GM18868 (cell line): Measurements from ENCODE around the gene CEND1.

ENCODE experiments used
- ATAC-seq: cut with Tn5 transposase; IDR thresholded peaks from one replicate; pipeline ENCODE4 v1.9.1; 2021; ENCODE audit warnings: mild to moderate bottlenecking, moderate library complexity; ENCODE audit not compliant: unreplicated experiment

CEND1 gene

DNA sequence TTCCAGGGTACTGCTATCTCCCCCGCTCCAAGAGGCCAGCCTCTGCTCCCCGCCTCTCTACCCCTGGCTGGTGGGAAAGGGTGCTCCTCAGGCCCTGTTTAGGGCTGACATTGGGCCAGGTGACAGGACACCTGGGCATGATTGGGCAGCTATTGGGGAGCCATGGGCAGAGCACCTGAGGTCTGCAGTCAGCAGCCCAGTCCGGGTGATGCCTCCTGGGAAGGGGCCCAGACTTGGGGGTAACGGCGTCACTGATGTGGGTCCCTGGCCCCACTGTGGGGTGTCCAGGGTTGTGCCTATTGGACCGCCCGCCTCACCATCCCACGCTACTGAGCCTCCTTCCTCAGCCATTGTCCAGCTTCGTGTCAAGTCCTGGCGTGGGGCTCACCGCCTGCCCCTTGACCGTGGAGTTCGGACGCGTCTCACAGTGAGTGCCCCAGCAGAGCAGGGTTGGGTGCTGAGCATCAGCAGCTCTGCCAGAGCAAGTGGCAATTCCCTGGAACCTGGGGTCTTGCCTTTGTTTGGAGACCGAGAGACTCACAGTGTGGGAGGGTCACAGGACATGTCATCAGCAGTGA is 9.8 kb downstream of the CEND1 start:
- no peak for ATAC-seq

DNA sequence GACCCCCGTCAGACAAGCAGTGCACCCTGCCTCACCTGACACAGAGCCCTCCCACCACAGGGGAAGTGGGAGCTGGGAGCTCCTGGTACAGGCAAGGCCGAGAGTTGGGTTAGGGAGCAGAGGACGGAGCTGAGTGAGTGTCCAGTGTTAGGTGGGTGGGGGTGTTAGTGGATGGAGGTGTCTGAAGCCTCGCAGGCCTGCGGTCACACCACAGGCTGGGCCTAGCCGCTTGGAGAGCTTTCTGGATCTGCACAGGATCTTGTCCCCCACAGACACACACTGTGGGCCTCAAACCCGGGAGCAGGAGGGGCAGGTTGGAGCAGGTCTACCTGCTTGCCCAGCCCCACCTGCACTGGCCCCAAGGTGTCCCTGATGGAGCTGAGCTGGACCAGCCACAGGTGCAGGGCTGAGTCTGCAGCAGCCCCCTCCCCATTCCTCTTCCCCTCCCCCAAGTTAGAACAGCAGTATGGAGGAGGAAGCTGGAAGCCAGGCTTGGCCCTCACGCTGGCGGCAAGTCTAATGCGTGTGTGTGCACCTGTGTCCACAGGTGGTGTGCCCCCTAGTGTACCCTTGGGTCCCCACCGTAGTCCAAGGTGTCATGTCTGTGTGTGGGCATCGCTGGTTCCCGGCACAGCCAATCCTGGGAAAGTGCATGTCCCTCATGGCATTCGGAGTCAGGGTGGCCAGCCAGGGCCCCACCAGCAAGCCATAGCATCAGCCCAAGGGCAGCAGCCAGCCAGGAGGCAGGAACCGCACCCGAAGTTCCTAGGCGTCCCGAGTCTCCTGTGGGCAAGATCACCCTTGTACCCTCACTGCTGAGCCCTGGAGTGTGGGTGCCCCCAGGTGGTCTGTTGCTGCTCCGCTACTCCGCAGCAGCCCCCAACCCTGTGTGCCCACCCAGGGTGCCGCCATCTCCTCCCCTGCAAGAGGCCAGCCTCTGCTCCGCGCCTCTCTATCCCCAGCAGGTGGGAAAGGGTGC is 10.6 kb downstream of the CEND1 start:
- ATAC-seq = no peak

DNA sequence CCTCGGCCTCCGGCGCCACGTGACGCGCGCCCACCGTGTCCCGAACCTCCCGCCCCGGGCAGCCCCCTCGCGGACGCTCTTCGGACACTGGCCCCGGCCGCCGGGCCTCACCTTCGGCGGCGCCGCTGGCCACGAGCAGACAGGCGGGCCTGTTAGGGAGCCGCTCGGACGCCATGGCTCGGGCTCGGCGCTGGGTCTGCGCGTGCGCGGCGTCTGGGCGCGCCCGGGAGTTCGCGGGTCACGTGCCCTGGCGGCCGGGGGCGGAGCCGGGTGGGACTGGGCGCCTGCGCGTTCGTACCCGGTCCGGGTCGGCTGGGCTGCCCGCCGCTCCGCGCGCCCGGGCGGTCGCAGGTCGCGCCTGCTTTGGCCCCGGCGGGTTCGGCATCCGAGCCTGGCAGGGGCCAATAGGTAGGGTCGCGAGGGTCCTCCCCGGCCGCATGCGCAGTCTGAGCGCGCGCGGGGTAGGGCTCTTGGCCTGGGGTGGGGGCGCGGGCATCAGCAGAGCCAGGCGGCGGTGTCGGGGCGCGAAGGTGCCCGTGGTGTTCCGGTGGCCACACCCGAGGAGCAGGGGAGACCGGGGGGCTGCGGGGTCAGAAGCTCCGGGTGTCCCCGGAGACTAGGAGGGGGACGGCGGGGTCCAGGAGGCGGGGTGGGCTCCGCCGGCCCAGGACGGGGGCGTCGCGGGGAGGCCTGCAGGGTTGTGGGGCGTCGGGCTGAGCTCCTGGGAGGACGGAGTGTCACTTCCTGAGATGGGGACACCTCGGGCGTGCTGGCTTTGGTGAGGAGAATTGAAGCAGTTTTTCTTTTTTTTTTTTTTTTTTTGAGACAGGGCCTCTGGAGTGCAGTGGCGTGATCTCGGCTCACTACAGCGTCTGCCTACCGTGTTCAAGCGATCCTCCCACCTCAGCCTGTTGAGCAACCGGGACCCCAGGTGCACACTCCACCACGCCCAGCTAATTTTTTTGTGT is 12.3 kb downstream of the CEND1 start, which contains the start of gene GATD1:
TSS of gene GATD1 (minus strand) at position 200 of the 968 bp plus-strand sequence. CDS start at position 175, 25 bp downstream.
- peak; percentile 78 for ATAC-seq

DNA sequence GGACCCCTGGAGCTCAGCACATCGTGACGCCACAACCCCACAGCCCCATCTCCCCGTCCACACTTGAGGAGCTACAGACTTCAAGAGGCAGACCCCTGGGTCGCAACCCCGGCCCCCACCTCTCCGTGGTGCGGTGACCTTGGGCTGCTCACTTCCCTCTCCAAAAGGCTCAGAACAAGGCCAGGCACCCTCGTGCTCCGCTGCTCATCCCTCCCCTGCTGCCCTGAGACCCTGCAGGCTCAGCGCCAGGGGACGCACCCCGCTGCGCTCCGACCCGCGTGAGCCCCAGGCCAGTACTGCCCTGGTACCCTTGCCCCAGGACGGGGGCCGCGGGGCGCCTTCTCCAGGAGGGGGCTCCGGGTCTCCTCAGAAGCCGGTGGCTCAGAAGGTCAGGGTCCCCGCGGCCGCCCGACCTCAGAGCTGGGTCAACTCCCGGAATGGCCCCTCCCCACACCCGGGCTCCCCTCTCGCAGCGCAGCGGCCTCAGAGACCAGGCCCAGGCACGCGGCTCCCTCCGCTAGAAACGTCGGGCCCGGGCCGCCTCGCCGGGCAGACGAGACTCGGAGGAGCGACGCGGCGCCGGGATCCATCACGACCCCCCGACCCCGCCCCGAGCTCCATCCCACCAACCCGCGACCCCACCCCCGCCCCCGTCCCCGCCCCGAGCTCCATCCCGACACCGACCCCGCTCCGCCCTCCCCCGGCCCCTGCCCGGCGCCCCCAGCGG is 13.2 kb downstream of the CEND1 start:
- peak; percentile 28 for ATAC-seq

DNA sequence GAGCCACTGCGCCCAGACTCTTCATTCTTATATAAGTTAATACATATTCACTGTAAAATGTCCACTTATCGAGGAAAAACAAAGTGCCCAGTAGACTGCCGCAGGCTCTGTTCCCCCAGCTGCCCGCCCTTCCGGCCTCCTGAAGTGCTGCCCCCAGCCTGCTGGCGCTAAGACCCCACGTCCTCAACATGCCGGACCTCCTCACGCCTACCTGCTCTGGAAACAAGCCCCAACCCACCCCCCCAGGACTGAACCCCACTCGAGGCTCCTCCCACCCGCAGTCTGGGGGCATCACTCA is 13.7 kb downstream of the CEND1 start:
- no peak for ATAC-seq

DNA sequence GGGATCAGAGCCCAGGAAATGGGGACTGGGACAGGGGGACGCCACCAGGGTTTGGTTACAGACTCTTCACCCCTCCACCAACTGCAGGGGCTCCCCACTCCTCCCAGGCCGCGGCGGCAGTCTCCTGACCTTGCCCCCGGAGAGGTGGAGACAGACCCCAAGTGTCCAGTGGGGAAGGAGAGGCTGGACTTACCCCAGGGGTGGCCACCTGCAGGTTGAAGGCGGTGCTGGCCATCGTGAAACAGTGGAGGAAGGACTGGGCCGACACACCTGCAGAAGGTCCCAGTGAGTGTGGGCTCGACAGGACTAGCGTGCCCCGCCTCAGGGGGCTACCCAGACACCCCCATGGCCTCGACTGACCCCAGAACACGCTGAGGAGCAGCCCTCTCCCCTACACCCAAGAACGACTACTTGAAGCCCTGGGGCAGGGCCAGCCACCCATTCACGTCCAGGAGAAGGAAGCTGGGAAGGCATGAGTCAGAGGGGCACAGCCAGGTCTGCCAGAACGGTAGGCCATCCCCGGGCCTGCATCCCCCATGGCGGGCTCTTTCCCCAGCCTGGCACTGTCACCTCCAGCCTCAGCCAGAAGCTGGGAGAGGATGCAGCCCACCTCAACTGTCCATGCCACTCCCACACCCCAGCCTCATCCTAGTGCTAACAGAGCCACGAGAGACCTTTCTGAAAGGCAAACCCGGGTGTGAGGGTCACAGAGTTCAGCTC is 14.9 kb downstream of the CEND1 start:
- no peak for ATAC-seq

DNA sequence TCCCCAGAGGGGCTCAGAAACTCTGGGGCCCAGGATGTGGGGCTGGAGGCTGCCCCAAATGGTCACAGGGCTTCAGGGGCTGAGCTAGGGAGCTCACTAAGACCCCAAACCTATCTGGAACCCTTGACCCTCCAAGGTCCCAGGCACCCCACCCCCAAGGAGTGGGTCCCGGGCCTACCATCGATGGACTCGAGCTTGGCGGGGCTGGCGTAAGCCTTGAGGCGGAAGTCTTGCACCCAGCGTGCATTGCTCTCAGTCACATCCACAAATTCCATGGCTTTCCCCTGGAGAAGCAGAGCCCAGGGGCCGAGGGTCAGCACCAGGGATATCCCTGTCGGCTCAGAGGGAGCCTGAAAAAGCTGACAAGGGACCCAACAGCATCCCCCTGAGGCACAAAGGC is 16.1 kb downstream of the CEND1 start:
- ATAC-seq = no peak

DNA sequence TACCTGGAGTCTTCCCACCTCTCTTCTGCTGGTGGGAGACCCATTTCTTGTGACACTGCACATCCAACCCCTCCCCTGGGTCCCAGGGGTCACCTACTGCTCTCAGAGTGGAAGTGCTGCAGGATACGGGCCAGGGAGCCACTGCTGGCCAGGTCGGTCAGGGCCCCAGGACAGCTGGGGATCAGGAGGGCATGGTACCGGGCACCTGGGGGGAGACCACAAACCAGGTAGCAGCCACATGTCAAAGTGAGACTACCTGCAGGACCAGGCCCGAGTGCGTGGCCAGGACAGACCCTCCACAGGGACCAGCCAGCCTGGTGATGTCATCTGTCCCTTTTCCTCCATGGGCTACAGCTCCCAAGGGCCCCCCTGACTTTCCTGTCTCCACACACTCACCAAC is 16.5 kb downstream of the CEND1 start:
- no peak for ATAC-seq

DNA sequence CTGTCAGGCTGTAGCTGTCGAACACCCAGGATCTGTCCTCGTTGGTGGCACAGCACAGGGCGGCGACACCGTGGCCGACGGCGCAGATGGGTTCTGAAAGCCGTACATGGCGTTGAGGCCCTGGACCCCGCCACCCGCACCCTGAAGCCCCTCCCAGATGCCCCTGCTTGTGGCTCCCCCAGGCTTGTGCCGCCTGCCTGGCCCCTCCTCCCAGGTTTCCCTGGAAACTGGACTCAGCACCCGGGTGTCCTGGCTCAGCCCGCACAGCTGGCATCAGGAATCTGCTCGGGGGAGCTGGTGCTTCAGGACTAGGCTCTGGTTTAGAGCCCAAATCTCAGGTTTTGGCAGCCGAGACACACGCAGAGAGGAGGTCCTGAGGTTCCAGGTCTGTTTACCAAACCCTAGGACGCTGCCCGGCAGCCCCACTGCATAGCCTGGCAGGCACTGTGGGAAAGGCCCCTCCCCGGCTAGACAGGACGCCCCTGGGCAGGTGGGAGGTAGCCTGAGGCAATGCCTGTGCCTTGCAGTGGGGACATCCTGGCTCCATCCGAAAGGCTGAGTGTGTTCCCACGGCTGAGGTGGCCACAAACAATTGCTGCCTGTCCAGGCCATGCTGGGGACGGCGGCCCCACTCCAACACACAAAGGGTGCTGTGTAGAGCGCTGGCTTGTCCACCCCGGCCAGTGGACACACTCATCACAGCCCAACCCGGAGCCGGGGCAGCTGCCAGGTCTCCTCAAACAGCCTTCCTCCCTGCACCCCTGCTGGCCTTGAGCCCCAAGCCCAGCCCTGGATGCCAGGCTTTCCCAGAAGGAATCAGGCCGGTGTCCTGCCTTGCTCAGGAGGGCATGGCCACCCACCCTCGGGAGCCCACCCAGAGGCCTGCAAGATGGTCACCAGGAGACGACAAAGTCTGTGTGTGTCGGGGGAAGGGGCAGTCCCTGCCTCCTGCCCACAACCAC is 17.2 kb downstream of the CEND1 start:
- ATAC-seq = no peak

DNA sequence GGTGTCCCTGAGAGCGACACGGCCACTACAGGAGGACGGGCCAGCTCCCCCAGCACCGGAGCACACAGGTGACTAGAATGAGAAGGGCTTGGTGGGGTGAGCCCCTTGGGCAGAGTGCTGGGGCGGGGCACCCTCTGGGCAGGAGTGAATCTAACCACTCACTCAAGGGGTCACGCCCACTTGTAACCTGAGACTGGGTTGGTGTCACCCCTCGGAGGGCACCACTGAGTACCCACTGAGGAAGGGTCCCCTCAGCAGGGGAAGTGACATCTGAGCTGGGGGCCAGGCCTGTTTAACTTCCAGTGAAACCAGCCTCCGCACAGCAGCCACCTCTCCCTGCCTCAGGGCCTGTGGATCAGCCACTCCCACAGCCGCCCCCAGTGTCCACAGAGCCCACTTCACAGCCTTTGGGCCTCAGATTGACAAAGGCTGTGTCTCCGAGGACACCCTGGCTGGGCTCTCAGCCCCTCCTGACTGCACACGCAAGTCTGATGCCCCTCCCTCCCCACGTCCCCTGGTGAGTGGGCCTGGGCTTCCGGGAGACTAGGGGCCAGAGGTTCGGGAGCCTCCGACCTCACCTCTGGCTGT is 18.2 kb downstream of the CEND1 start:
- ATAC-seq = no peak

DNA sequence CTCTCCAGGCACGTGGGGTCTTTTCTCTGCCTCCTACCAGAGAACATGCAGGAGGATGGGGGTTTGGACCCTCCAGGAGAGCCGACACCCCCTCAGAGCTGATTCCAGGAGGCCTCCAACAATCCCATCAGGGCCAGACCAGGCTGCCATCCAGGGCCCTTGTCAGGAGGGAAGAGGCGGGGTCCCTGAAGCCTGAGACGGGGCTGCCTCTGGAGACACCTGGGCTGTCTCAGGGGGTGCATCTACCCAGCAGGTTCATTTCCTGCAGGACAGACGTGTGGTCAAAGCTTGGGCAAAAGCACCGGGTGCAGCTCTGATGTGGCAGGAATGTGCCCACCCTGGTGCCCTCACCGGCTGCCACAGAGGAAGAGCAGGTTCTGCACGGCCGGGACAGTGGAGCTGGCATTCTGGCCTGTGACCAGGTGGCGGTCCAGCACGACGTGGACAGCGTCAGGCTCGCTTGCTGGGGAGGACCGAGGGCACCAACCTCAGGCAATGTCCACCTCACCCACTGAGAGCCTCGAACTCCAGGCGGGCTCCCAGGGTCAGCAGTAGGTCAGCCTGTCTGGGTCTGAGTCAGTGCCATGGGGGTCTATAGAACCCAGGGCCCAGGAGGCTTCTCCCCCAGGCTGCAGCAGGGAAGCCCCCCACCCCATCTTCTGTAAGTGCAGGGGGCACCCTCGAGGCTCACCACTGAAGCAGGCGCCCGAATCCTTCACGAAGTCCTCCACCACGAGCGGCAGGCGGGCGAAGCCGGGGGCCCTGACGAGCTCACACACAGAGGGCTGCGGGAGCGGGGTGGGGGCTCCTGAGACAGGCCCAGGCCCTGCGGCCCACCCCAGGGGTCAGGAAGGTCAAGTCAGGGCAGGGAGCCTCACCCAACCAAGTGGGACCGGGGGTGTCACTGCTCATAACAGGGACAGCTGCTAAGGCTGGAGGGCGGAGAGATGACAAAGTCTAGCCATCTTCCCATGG is 19.0 kb downstream of the CEND1 start:
- no peak for ATAC-seq

DNA sequence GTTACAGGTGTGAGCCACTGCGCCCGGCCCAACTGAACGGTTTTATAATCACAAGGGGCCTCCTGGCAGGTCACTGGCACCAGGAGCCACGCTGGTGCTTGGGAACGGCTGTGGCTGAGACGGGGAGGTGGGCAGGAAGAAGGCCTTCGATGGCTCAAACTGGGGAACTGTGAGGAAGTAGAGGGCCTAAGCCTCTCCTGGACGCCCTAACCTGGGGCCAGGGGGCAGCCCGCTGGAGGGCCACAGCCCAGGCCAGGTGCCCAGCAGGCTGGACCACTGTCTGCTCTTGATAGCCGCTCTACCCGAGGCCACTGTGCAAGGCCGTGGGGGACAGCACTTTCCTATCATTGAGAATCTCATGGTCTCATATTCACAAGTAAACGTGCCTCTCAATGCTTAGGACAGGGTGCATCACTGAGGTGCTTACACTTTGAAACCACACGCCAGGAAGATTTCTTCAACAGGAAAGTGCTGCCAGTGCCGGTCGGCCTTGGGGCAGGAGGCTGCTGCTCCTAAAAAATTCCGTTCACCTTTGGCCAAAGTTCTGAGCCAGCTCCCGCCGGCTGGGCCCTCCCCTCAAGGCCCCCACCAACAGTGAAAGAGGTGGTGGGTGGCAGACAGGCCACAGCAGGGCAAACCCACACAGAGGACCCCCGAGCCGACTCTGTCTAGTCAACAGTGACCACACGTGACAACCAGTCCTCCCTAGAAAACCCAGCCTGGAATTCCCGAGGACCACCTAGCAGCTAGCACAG is 19.8 kb downstream of the CEND1 start:
- no peak for ATAC-seq

DNA sequence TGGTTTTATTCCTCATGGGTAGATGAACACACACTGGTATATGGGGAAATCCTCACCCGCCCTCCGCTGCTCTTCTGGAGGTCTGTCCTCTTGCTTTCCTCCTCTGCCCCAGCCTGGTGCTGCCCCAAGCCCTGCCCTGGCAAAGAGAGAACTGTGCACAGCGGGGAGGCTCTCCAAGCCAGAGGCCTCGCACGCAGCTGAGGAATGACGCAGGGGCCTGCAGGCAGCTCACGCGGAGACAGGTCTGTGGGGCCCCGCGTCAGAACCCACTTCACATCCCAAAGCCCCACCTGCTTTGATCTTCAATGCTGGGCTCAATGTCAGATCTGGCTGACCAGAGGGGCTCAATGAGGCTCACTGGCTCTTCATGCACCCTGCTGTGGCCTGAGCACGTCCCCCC is 22.7 kb downstream of the CEND1 start:
- ATAC-seq = no peak

DNA sequence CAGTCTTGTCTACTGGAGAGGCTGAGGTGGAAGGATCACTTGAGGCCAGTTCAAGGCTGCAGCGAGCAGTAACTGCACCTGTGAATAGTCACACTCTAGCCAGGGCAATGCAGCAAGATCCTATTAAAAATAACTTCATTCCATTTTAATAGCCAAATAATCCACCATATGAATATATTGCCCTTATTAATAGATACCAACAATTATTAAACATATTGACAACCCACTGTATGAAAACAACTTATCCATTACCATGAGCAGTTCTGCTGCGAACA is 23.0 kb downstream of the CEND1 start:
- no peak for ATAC-seq

DNA sequence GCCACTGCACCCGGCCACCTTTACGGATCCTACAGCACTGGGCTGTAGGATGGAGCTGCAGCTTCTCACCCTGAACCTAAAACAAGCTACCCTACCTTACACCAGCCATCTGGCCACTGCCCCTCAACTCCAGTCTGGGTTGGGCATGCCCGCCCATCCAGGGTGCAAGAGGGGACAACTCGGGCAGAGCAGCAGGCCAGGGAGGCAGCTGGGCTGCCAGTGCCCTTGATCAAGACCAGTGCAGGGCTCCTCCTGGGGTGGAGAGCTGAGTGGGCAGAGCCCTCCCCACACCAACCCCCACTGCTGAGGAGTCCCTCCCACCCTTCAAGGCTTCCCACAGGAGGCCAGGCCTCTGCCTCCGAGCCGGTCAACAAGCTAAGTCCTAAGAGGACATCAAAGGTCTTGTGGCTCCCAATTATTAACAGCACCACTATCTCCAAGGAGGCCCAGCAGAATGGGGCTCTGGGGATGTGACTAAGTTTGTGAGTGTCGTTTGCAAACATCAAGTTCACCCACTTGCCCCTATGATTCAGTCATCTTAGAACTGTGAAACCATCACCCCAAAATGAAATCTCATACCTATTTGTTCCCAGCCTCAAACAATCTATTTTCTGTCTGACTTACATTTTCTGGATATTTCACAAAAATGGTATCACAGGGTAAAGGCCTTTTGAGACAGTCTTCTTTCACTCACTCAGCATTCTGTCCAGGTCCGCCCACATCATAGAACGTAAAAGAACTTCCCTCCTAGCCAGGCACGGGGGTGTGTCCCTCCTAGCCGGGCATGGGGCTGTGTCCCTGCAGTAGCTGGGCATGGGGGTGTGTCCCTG is 23.6 kb downstream of the CEND1 start:
- ATAC-seq = no peak

DNA sequence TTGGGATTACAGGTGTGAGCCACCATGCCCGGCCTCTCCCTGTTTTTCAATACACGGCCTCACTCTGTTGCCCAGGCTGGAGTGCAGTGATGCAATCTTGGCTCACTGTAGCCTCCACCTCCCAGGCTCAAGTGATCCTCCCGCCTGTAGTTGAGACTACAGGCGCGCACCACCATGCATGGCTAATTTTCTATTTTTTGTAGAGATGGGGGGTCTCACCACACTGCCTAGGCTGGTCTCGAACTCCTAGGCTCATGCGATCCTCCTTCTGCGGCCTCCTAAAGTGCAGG is 24.1 kb downstream of the CEND1 start:
- ATAC-seq = no peak
